Cardiac fibroblast (primary cell): ENCODE results near the gene FHOD3.

Experiments
- DNase-seq, 2 donors: peaks; one replicate each; pipeline versions ENCODE4 v3.0.0 to v3.0.0-alpha.2; 2010; ENCODE audit warnings: low read depth in 2 of 2
- H3K4me3 ChIP-seq, 2 donors: replicated peaks in 1 of 2; 1 replicate in 1 of 2; 2 replicates in 1 of 2; pipeline ENCODE4 v1.5.1; 2011; ENCODE audit warnings: low read depth in 2 of 2, low read length in 2 of 2, mild to moderate bottlenecking in 2 of 2, moderate library complexity in 1 of 2
- CTCF ChIP-seq: IDR thresholded peaks from one replicate; pipeline ENCODE4 v1.5.1; 2011; ENCODE audit warnings: low read depth, mild to moderate bottlenecking, low read length, inconsistent platforms

Gene FHOD3

GRCh38 chr18:36590621-36591580 is 293.4 kb downstream of the FHOD3 start:
- H3K4me3 ChIP-seq, result no peak overlapping the region
- TF ChIP-seq CTCF, result no peak
- no peak for DNase-seq

- no peak overlapping the region for H3K4me3 ChIP-seq
- DNase-seq, result peak in 1 of 2 donors; percentile 15
- no peak for TF ChIP-seq CTCF
These were observed 294.8 kb downstream of the FHOD3 start for GRCh38 chr18:36592282-36592681.

- no peak for TF ChIP-seq CTCF
- peak in 1 of 2 donors; percentile 34 for DNase-seq
These were observed 295.5 kb downstream of the FHOD3 start for GRCh38 chr18:36593001-36593400.

GRCh38 chr18:36593641-36594040 is 296.1 kb downstream of the FHOD3 start:
- TF ChIP-seq CTCF, result no peak
- no peak for DNase-seq
- H3K4me3 ChIP-seq, result no peak overlapping the region

More at GRCh38 chr18:36593001-36593400, 295.5 kb downstream of the FHOD3 start:
- H3K4me3 ChIP-seq, result no peak overlapping the region

GRCh38 chr18:36594621-36595020 is 297.1 kb downstream of the FHOD3 start:
- DNase-seq, result no peak
- no peak overlapping the region for H3K4me3 ChIP-seq
- no peak for TF ChIP-seq CTCF

- TF ChIP-seq CTCF, result no peak
- DNase-seq, result no peak
- H3K4me3 ChIP-seq, result no peak overlapping the region
These were observed 297.7 kb downstream of the FHOD3 start for GRCh38 chr18:36595046-36595817.
